Measurements from ENCODE around the gene LARP4B. TPM values are rescaled to one million over a fixed set of nuclear protein-coding genes. Genes with fewer than 3 reads are reported as not detected.
A peak's percentile ranks its signal among the peaks of the same experiment; 100 is the strongest.
"Not testable (repeated sequence)": the region's sequence is repeated elsewhere in the genome, so short reads cannot be mapped to it uniquely, and the experiment has no call there.

Gene LARP4B
- total RNA-seq, 1 donor from 2014 or later, result 37.1 TPM

GRCh38 chr10:958856-959255, 27.4 kb upstream of the LARP4B start:
- DNase-seq (ENCODE audit: low spot score) (no peak), ATAC-seq (no peak)

GRCh38 chr10:958106-958505, 26.6 kb upstream of the LARP4B start:
- no peak for ATAC-seq
- no peak for DNase-seq (ENCODE audit: low spot score)

DNA sequence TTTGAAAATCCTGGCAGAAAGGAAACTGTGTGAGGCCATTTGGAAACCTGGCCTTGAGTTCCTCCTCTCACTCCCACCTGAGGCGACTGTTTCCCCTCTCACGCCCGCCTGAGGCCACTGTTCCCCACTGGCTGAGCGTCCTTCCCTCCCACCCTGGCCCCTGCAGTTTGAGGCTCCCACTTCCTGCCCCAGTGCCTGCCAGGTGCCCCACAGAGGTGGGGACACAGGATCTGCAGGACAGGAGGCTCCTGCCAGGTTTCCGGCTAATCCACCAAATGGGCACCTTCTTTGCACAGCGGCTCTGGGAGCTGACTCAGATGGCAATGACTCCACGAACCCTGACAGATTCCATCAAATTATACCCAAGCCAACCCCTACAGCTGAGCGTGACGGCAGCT, 24.3 kb upstream of the LARP4B start:
- DNase-seq (ENCODE audit: low spot score), result no peak
- ATAC-seq, result no peak

DNA sequence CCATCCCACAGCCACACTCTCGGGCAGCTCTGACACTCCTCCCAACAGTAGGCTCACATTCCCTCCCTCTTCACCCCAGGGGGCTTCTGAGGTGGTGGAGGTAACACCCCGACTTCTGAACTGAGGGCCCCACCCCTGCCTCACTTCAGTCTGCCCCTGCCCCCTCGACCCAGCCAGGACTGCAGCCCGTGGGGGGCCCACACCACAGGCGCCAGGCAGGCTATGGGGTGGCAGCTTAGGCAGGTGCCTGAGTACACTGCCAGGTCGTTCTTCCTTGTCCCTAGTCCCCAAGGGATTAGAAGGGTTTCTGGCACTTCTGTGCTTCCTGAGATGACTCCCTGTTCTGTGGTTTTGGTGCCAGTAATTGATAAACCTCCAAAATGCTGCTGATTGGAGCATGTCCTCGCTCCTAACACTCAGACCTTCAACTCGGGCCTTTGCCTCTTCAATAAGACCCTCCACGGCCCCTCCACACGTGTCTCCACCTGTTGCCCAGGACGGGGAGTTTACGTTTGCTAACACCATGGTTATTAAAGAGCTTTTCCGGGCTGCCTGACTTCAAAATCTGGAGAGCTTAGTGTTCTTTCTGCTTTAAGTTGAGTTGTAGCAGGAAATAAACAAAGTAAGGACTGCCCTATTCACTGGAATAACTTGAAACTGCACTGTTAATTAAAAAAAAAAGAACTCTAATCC, 23.8 kb upstream of the LARP4B start:
- no peak for ATAC-seq

GRCh38 chr10:954396-954795, 22.9 kb upstream of the LARP4B start:
- ATAC-seq (no peak), DNase-seq (ENCODE audit: low spot score) (no peak)

More for the DNA sequence above, 23.8 kb upstream of the LARP4B start:
- DNase-seq (ENCODE audit: low spot score), result no peak

DNA sequence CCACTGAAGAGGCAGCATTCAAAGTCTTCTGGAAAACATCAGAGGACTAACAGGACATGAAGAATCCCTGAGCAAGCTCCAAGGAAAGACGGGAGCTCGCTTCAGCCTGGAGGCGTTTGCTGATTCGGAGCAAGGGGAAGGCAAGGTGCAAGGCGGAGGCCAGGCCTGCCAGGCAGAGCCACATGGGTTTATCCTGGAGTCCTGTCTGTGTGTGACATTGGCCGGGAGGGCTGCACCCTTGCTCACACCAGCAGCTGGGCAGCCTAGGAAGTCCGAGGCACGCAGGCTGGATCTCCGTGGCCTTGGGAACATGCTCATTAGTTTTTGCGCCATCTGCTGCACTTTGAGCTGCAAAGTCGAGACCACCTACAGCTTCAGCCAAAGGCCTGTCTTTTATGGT, 22.3 kb upstream of the LARP4B start:
- no peak for ATAC-seq
- no peak for DNase-seq (ENCODE audit: low spot score)

GRCh38 chr10:949446-949845, 17.9 kb upstream of the LARP4B start:
- ATAC-seq (no peak), DNase-seq (ENCODE audit: low spot score) (no peak)

- no peak for ATAC-seq
Observed at GRCh38 chr10:948347-948746, 16.8 kb upstream of the LARP4B start.

DNA sequence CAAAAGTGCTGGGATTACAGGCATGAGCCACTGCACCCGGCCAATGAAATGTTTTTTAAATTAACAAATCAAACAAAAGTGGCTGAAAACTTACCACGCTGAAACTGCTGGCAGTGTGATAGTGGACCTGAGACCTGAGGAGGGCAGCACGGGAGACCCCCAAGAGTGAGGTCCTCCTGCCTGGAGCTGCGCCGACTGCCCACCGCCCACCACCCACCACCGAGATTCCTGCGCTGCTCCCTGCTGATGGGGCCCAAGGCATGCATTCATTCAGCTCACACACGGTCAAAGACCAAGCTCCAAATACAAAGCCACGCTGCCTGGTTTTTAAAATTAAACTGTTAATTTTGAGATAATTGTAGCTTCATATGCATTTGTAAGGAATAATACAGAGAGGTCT, 16.4 kb upstream of the LARP4B start:
- ATAC-seq (no peak), DNase-seq (ENCODE audit: low spot score) (no peak)

More at GRCh38 chr10:948347-948746, 16.8 kb upstream of the LARP4B start:
- DNase-seq (ENCODE audit: low spot score), result no peak

GRCh38 chr10:947051-947450, 15.5 kb upstream of the LARP4B start:
- ATAC-seq (no peak), DNase-seq (ENCODE audit: low spot score) (no peak)

- no peak for DNase-seq (ENCODE audit: low spot score)
- ATAC-seq, result no peak
Observed at GRCh38 chr10:945778-946177, 14.3 kb upstream of the LARP4B start.

DNA sequence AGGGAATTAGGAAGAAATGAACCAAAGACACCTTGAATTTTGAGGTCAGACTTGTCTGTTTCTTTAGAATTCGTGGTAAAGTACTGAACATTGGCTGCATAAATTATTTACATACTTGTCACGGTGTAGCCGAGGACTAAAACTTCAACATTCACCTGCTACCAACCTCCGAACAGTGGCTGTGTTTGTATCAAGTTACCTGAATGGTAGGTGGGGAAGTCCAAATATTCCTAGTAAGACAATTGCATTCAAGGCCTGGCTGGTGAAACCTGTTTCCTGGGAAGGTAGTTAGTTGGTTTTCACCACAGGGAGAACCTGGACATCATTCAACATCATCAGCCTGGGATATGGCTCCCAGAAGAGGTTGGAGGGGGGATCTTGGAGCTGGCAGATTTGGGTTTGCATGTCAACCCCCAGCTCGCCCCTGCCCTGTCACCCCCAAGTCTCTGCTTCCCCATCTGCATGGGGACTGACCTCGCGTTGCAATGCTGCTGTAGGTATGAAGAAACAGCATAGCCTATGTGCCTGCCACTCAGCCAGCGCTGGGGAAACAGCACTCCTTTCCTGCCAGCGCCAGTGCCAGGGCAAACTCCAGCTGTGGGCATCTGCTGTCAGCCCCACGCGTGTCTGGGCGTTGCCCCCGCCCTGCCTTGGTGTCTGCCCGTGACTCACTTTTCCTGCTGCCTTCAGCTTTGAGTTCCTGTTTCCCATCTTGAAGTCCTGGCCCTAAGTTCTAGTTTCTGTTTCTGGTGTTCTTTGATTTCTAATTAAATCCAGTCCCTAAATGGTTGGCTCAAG, 12.7 kb upstream of the LARP4B start:
- ATAC-seq (peak; percentile 48), DNase-seq (ENCODE audit: low spot score) (no peak)

DNA sequence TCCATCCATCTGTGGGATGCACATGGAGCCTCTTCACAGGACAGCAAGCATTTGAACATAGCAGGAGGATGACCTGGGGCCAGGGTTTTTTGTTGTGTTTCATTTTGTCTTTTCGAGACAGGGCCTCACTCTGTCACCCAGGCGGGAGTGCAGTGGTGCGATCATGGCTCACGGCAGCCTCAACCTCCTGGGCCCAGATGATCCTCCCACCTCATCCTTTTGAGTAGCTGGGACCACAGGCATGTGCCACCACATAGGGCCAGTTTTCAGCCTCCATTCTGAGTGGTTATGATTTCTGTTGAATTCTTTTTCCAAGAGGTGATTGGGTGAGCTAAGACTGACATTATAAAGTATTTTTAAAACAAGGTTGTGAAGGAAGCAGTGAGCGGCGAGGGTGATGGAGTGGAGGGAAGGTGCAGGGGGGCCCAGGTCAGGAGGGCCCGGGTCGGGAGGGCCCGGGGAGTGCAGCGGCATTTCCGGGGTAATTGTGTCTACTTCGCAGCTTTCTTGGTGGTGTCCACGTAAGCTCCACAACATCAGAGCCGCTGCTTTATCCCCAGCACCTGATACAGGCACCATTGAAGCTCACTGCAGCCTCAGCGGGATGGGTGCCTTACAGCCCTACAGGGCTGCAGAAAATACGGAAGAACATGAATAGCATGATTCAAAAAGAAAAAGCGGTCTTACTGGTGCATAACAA, 12.0 kb upstream of the LARP4B start:
- no peak for DNase-seq (ENCODE audit: low spot score)
- ATAC-seq, result no peak

DNA sequence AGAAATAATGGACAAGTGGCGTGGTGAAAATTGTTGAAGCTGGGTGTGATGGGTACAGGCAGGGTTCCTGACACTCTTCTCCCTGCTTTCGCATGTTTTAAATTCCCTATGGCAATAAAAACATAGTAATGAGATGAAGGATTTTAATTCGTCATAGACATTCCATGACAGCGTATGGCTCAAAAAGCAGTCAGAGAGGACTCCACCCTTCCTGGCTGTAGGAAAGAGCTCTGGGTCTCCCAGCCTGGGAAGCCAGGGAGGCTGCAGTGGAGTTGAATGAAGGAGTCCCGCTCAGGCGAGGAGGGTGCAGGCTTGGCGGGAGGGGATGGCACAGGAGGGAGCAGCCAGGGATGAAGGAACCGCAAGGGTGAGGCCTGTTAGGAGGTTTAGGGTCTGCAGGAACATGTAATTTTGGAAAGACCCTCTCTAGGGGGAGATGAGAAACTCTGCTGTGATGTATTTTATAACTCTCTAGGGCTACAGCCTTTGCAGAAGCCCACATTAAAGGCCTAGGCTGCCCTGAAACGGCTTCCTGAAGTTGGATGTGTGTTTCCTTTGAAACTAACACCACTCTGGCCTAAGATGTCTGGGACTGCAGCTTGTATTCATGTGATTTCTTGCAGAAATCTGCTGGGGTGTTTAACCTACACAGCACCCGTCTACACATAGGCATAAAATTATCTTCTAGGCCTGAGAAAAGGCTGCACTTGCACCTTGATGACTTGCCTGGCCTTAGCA, 7.6 kb upstream of the LARP4B start:
- DNase-seq (ENCODE audit: low spot score), result no peak
- ATAC-seq, result no peak

DNA sequence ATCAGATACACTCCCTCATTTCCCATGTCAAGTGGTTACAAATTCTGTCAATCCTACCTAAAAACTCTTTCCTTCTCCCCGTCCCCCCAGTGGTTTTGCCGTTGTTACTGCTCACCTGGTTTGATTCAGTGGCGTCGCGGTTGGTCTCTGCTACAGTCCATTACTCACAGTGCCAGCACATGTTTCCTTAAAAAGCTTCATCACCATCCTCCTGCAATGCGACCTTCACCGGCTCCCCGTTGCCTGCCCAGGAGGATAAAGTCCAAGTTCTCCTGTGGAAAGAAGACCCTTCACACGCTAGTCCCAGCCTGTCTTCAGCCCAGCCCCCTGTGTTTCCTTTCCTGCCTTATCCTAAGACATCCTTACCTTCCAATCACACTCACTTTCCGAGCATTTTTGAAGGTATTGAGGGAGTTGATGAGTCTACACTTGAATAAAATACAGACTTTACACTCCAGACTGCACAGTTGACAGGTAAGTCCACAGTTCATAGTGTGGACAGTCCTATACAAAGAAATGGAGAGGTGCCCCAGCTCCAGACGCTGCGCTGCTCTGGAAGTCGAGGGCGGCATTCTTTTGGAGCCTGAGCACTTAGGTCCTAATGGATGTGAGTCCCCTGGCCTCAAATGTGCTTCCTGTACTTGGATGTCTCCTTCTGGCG, 3.4 kb upstream of the LARP4B start:
- ATAC-seq, result no peak

GRCh38 chr10:934165-934564, 2.7 kb upstream of the LARP4B start:
- ATAC-seq; DNase-seq (ENCODE audit: low spot score): not testable (repeated sequence)

More for the DNA sequence above, 3.4 kb upstream of the LARP4B start:
- DNase-seq (ENCODE audit: low spot score), result no peak

- peak; percentile 47 for DNase-seq (ENCODE audit: low spot score)
- ATAC-seq, result no peak
Observed at GRCh38 chr10:932589-932988, 1.1 kb upstream of the LARP4B start.

DNA sequence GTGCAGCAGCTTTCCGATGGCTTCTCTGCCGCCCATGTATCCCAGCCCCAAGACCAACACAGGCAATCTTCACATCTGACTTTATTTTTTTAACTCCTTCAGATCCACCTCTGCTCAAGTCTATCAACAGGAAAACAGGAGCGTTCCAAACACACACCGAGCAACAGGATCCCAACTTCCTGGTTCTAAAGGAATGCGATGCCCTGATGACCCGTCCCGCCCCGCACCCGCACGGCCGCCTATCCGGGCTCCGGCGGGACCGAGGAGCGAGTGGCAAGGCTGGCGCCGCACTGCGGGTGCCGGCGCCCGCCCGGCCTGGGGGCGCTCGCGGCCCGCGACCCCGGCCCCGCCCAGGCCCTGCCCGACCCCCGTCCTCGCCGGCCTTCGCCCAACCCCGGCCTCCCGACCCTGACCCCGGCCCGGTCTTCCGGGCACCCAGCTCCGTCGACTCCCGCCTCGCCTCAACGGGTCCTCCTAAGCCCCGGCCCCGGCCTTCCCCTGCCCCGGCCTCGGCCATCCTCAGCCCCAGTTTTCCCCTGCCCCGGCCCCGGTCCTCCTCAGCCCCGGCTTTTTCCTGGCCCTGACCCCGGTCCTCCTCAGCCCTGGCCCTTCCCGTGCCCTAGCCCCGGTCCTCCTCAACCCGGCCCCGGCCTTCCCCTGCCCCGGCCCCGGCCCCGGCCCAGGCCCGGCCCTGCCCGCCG, 730 bp downstream of the LARP4B start:
- ATAC-seq (peak; percentile 41), DNase-seq (ENCODE audit: low spot score) (peak; percentile 57)

GRCh38 chr10:929960-930624, 1.4 kb downstream of the LARP4B start:
- DNase-seq (ENCODE audit: low spot score) (no peak), ATAC-seq (no peak)

Measured in left lobe of liver (tissue), 2 donors.